IMR-90 (cell line): ENCODE data around the gene PLAA. TPM values are rescaled to one million over a fixed set of nuclear protein-coding genes. Genes with fewer than 3 reads are reported as not detected.

Experiments used
- ATAC-seq: fragments of 200-7000 bp; cut with Tn5 transposase; 2 replicates; pipeline ENCODE4 v1.9.1; 2020; ENCODE audit warnings: low read depth, mild to moderate bottlenecking, moderate library complexity
- BruUV-seq: library from RNA; stranded (reverse); fragments of 400-500 nt; replicated peaks from 2 replicates; lab custom pipeline; 2021; lab: Mats Ljungman, UMichigan
- CTCF ChIA-PET: fragments of 300-600 bp; formaldehyde crosslinking; extraction: SDS; loops from one replicate; lab custom pipeline; 2021; ENCODE audit warnings: antibody characterized with exemption; lab: Yijun Ruan, JAX
- POLR2A ChIA-PET: fragments of 300-600 bp; sonication (Branson Sonifier 250); formaldehyde crosslinking; loops from one replicate; lab custom pipeline; 2022; ENCODE audit warnings: antibody characterized with exemption; ENCODE audit not compliant: unreplicated experiment; lab: Charles Lee
- DNase-seq: peaks from one replicate; pipeline ENCODE4 v3.0.0; 2013
- H2AFZ ChIP-seq: replicated peaks from 2 replicates; pipeline ENCODE3; 2013; ENCODE audit warnings: low read length, mild to moderate bottlenecking; ENCODE audit not compliant: poor library complexity
- H2AK5ac ChIP-seq: 2 replicates; pipeline ENCODE4 v1.6.1; 2013; ENCODE audit warnings: low read depth, low read length, inconsistent platforms
- H2AK9ac ChIP-seq: replicated peaks from 2 replicates; pipeline ENCODE3; 2013; ENCODE audit warnings: mild to moderate bottlenecking, low read depth, low read length, moderate library complexity; ENCODE audit not compliant: poor library complexity
- H2BK120ac ChIP-seq: 2 replicates; pipeline ENCODE4 v1.6.1; 2013; ENCODE audit warnings: low read depth, low read length, inconsistent platforms
- H2BK15ac ChIP-seq: 3 replicates; pipeline ENCODE4 v1.6.1; 2013; ENCODE audit warnings: low read depth, low read length, inconsistent platforms
- H2BK20ac ChIP-seq: 2 replicates; pipeline ENCODE4 v1.6.1; 2013; ENCODE audit warnings: low read depth, mild to moderate bottlenecking, inconsistent platforms, low read length, moderate library complexity
- H2BK5ac ChIP-seq: 2 replicates; pipeline ENCODE4 v1.6.1; 2013; ENCODE audit warnings: mild to moderate bottlenecking, low read depth, low read length, inconsistent platforms; ENCODE audit not compliant: poor library complexity, severe bottlenecking
- H3K14ac ChIP-seq: replicated peaks from 2 replicates; pipeline ENCODE4 v1.6.1; 2013; ENCODE audit warnings: low read depth, low read length, inconsistent platforms
- H3K18ac ChIP-seq: 2 replicates; pipeline ENCODE4 v1.6.1; 2013; ENCODE audit warnings: low read depth, low read length, control low read depth
- H3K23ac ChIP-seq: 2 replicates; pipeline ENCODE4 v1.6.1; 2013; ENCODE audit warnings: low read depth, low read length, inconsistent platforms
- H3K27ac ChIP-seq: 2 replicates; pipeline ENCODE4 v1.5.1; 2013; ENCODE audit warnings: mild to moderate bottlenecking, control low read depth, low read length; ENCODE audit not compliant: insufficient read depth
- H3K27me3 ChIP-seq: 2 replicates; pipeline ENCODE4 v1.6.1; 2013; ENCODE audit warnings: low read length; ENCODE audit not compliant: control insufficient read depth, insufficient read depth
- H3K36me3 ChIP-seq: 2 replicates; pipeline ENCODE4 v1.6.1; 2013; ENCODE audit warnings: low read length, mixed read lengths; ENCODE audit not compliant: control insufficient read depth, insufficient read depth
- H3K4ac ChIP-seq: 2 replicates; pipeline ENCODE4 v1.6.1; 2013; ENCODE audit warnings: low read depth, low read length, inconsistent platforms
- H3K4me1 ChIP-seq: 2 replicates; pipeline ENCODE4 v1.6.1; 2013; ENCODE audit warnings: low read length, mixed read lengths; ENCODE audit not compliant: control insufficient read depth, insufficient read depth
- H3K4me2 ChIP-seq: 2 replicates; pipeline ENCODE4 v1.6.1; 2013; ENCODE audit warnings: low read depth, mild to moderate bottlenecking, control low read depth, low read length, moderate library complexity
- H3K4me3 ChIP-seq: 2 replicates; pipeline ENCODE4 v1.5.1; 2013; ENCODE audit warnings: low read depth, mild to moderate bottlenecking, control low read depth, low read length, moderate library complexity; ENCODE audit not compliant: insufficient read depth
- H3K56ac ChIP-seq: 2 replicates; pipeline ENCODE4 v1.6.1; 2013; ENCODE audit warnings: low read length, inconsistent platforms; ENCODE audit not compliant: insufficient read depth; ENCODE audit errors: extremely low read depth
- H3K79me1 ChIP-seq, 2 experiments: 2 replicates each; pipeline ENCODE4 v1.6.1; 2013; ENCODE audit warnings: low read length in 2 of 2, inconsistent platforms in 1 of 2, low read depth in 1 of 2
- H3K9ac ChIP-seq: 2 replicates; pipeline ENCODE4 v1.6.1; 2013; ENCODE audit warnings: low read depth, low read length, control low read depth
- H3K9me1 ChIP-seq: 2 replicates; pipeline ENCODE4 v1.6.1; 2013; ENCODE audit warnings: low read length, inconsistent platforms; ENCODE audit not compliant: insufficient read depth
- H3K9me3 ChIP-seq: 2 replicates; pipeline ENCODE4 v1.6.1; 2013; ENCODE audit warnings: low read length; ENCODE audit not compliant: control insufficient read depth, insufficient read depth
- H4K20me1 ChIP-seq: 2 replicates; pipeline ENCODE4 v1.6.1; 2013; ENCODE audit warnings: low read length, inconsistent platforms; ENCODE audit not compliant: insufficient read depth
- H4K5ac ChIP-seq: 2 replicates; pipeline ENCODE4 v1.6.1; 2013; ENCODE audit warnings: mild to moderate bottlenecking, low read depth, low read length, control low read depth
- H4K8ac ChIP-seq, 2 experiments: 2 replicates each; pipeline ENCODE4 v1.6.1; 2013; ENCODE audit warnings: low read depth in 2 of 2, low read length in 2 of 2, control low read depth in 1 of 2, inconsistent platforms in 1 of 2
- H4K91ac ChIP-seq: 2 replicates; pipeline ENCODE4 v1.6.1; 2013; ENCODE audit warnings: low read depth, low read length, inconsistent platforms; ENCODE audit not compliant: insufficient read depth
- BHLHE40 ChIP-seq: fragments of 150-350 bp; IDR thresholded peaks from 2 replicates; pipeline ENCODE4 v1.6.1; 2016; ENCODE audit warnings: mild to moderate bottlenecking, low read depth, low read length
- CEBPB ChIP-seq: IDR thresholded peaks from 2 replicates; pipeline ENCODE4 v1.6.1; 2012; ENCODE audit warnings: low read depth, low read length, improper control_type of control experiment
- CHD1 ChIP-seq: IDR thresholded peaks from 2 replicates; pipeline ENCODE4 v1.6.1; 2012; ENCODE audit warnings: low read depth, low read length, improper control_type of control experiment
- CTCF ChIP-seq: conservative IDR thresholded peaks from 2 replicates; pipeline ENCODE4 v1.5.1; 2012; ENCODE audit warnings: mild to moderate bottlenecking, low read depth, low read length, improper control_type of control experiment
- ELK1 ChIP-seq: fragments of 150-350 bp; IDR thresholded peaks from 2 replicates; pipeline ENCODE4 v1.6.1; 2016; ENCODE audit warnings: low read depth, mild to moderate bottlenecking, low read length, moderate library complexity, borderline replicate concordance
- FOS ChIP-seq: fragments of 150-350 bp; IDR thresholded peaks from 2 replicates; pipeline ENCODE4 v1.6.1; 2016; ENCODE audit warnings: low read depth, low read length
- MAFK ChIP-seq: IDR thresholded peaks from 2 replicates; pipeline ENCODE4 v1.6.1; 2012; ENCODE audit warnings: low read depth, low read length, improper control_type of control experiment
- MAZ ChIP-seq: IDR thresholded peaks from 2 replicates; pipeline ENCODE4 v1.6.1; 2012; ENCODE audit warnings: low read depth, mild to moderate bottlenecking, low read length, improper control_type of control experiment, moderate library complexity, borderline replicate concordance
- MXI1 ChIP-seq: IDR thresholded peaks from 2 replicates; pipeline ENCODE4 v1.6.1; 2012; ENCODE audit warnings: low read depth, mild to moderate bottlenecking, low read length, moderate library complexity, borderline replicate concordance
- NFE2L2 ChIP-seq: fragments of 150-350 bp; IDR thresholded peaks from 2 replicates; pipeline ENCODE4 v1.6.1; 2016; ENCODE audit warnings: low read depth, mild to moderate bottlenecking, low read length
- POLR2A ChIP-seq: IDR thresholded peaks from 2 replicates; pipeline ENCODE4 v1.6.1; 2012; ENCODE audit warnings: mild to moderate bottlenecking, low read depth, low read length
- RAD21 ChIP-seq: IDR thresholded peaks from 2 replicates; pipeline ENCODE4 v1.6.1; 2012; ENCODE audit warnings: low read length, improper control_type of control experiment
- RCOR1 ChIP-seq: IDR thresholded peaks from 2 replicates; pipeline ENCODE4 v1.6.1; 2012; ENCODE audit warnings: mild to moderate bottlenecking, low read length, improper control_type of control experiment; ENCODE audit not compliant: insufficient replicate concordance
- RFX5 ChIP-seq: IDR thresholded peaks from 2 replicates; pipeline ENCODE4 v1.8.0; 2012; ENCODE audit warnings: low read depth, mild to moderate bottlenecking, low read length, moderate library complexity
- SMC3 ChIP-seq: fragments of 150-350 bp; IDR thresholded peaks from 2 replicates; pipeline ENCODE4 v1.6.1; 2016; ENCODE audit warnings: low read depth, mild to moderate bottlenecking, antibody characterized with exemption, low read length, moderate library complexity
- USF2 ChIP-seq: fragments of 150-350 bp; IDR thresholded peaks from 2 replicates; pipeline ENCODE4 v1.6.1; 2017; ENCODE audit warnings: mild to moderate bottlenecking, antibody characterized with exemption, low read length, low read depth
- WGBS, 2 experiments: methylation state at CpG; one replicate each; pipeline versions ENCODE4 v1.1.5 to v1.1.7; 2013; ENCODE audit warnings: missing lambda C conversion rate in 2 of 2; ENCODE audit not compliant: insufficient read length in 1 of 2; ENCODE audit errors: extremely low coverage in 2 of 2; 5-methylcytosine and 5-hydroxymethylcytosine counted together
- dilution Hi-C: fragments of 300-500 bp; cut with HindIII; formaldehyde crosslinking; loops from one replicate; pipeline ENCODE4 v1.14.3; 2018; ENCODE audit warnings: low sequenced_read_pairs; ENCODE audit not compliant: unreplicated experiment
- in situ Hi-C: fragments of 300-500 bp; cut with MboI; formaldehyde crosslinking; loops from 3 replicates; pipeline ENCODE4 v1.14.3; 2019; ENCODE audit warnings: low sequenced_read_pairs, inconsistent platforms, mixed read lengths
- intact Hi-C: fragments of 100-400 bp; cut with micrococcal nuclease; formaldehyde crosslinking; loops from 2 replicates; pipeline ENCODE4 v1.10.0; 2022
- polyA plus RNA-seq, 3 experiments: library from polyadenylated mRNA; depleted of rRNA; stranded (reverse); fragments of >200 nt; gene quantifications; 2 replicates each; pipeline ENCODE4 v1.2.3, GENCODE V29; 2012; ENCODE audit warnings: low replicate concordance in 1 of 3
- total RNA-seq: library from RNA; depleted of rRNA; stranded (reverse); fragments of >200 nt; gene quantifications from 2 replicates; pipeline ENCODE4 v1.2.3, GENCODE V29; 2012

The PLAA gene
- total and polyA plus RNA-seq, 2 of the 4 experiments (the other 2 are of a cell fraction): 18.2 to 24.4 TPM

DNA sequence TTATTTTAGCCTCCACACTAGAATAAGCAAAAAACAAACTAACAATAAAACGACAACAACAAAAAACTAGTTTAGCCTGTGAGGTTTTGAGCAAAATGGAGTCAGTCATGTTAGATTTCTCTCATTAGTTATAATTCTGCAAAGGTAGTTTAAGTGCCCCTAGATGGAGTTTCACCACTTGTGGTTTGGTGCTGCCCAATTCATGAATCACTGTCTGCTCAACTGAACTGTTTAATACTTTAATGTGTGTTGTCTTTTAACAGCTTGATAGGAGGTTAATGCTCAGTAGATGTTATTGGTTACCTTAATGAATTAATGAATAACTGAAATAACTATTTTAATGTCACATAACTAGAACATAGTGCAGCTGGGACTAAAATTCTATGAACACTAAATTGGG lies 3.5 kb upstream of the PLAA start:
- no peak overlapping the region for H3K23ac ChIP-seq
- intact Hi-C loops (no loop called here), dilution Hi-C loops (no loop called here), in situ Hi-C loops (no loop called here)
- DNase-seq (no peak), ATAC-seq (no peak)
- H3K27ac ChIP-seq: no peak overlapping the region
- H3K27me3 ChIP-seq: no peaks in the 10 kb centered on the region
- H3K79me1 ChIP-seq: peaks cover 0 to 11% of the 10 kb centered on the region in 2 experiments; a peak in 3 of 4 replicates
- H3K36me3 ChIP-seq: no peaks in the 10 kb centered on the region
- H3K9me1 ChIP-seq: peaks cover 4% of the 10 kb centered on the region
- H2AFZ ChIP-seq: no peak overlapping the region
- no peak overlapping the region for H3K56ac ChIP-seq
- no peak overlapping the region for H4K5ac ChIP-seq
- H4K91ac ChIP-seq: no peak overlapping the region
- no TSS peak for BruUV-seq
- H2BK120ac ChIP-seq: no peak overlapping the region
- H3K4me3 ChIP-seq: no peak overlapping the region
- POLR2A ChIA-PET: no interaction called here
- no peak overlapping the region for H3K4me2 ChIP-seq
- no peak overlapping the region for H2AK5ac ChIP-seq
- no peak overlapping the region for H4K8ac ChIP-seq
- no peaks in the 10 kb centered on the region for H4K20me1 ChIP-seq
- no peak overlapping the region for H3K4ac ChIP-seq
- CTCF ChIA-PET: interaction anchor here (0.5 kb wide), 1 partner anchor 87 kb away, joined by 3 read pairs; no protein-coding TSS in a partner anchor
- WGBS, 2 experiments: no CpG with 5 or more reads among the region's 1 CpG
- no peaks in the 10 kb centered on the region for H3K9me3 ChIP-seq
- H2BK20ac ChIP-seq: no peak overlapping the region
- no peak overlapping the region for H3K9ac ChIP-seq
- H3K4me1 ChIP-seq: peaks cover under 1% of the 10 kb centered on the region; the same call in 1 of the 2 replicates
- no peak overlapping the region for H3K18ac ChIP-seq
- no peak overlapping the region for H3K14ac ChIP-seq
- H2AK9ac ChIP-seq: no peak overlapping the region
- no peak for TF ChIP-seq FOS
- TF ChIP-seq POLR2A: no peak
- TF ChIP-seq RCOR1: no peak
- TF ChIP-seq MAZ: no peak
- no peak for TF ChIP-seq RFX5
- TF ChIP-seq CEBPB: no peak
- no peak for TF ChIP-seq MXI1
- TF ChIP-seq RAD21: no peak
- TF ChIP-seq NFE2L2: no peak
- TF ChIP-seq CHD1: no peak
- no peak for TF ChIP-seq ELK1
- no peak for TF ChIP-seq MAFK
- TF ChIP-seq CTCF: no peak
- TF ChIP-seq SMC3: no peak
- no peak for TF ChIP-seq USF2
- no peak for TF ChIP-seq BHLHE40
- H2BK5ac ChIP-seq: no peak overlapping the region
- no peak overlapping the region for H2BK15ac ChIP-seq
